Muscle of arm (tissue), 14 donors: ENCODE results near the gene KIAA1549. TPM values are rescaled to one million over a fixed set of nuclear protein-coding genes. Genes with fewer than 3 reads are reported as not detected.
A peak's percentile ranks its signal among the peaks of the same experiment; 100 is the strongest.
"Not testable (repeated sequence)": the region's sequence is repeated elsewhere in the genome, so short reads cannot be mapped to it uniquely, and the experiment has no call there.

Source experiments
- DNase-seq: peaks from one replicate; pipeline ENCODE4 v3.0.0-alpha.2; 2013
- long read RNA-seq, 11 donors: transcript quantifications; one replicate each; lab custom pipeline, GENCODE V29; 2026
- polyA plus RNA-seq, 12 donors: library from polyadenylated mRNA; unstranded; fragments of 120-200 nt; gene quantifications; one replicate each; pipeline ENCODE4 v1.2.1, GENCODE V29; 2013; ENCODE audit not compliant: insufficient read length in 12 of 12

Gene KIAA1549
- polyA plus RNA-seq = 10 to 100 TPM in 6 of 12 donors, 1 to 10 TPM in 5, not detected in 1; 8.1 to 13.0 (median 10.8) TPM
- long read RNA-seq, donor 1, partial matches to known transcripts = 5 of 5 reads
- long read RNA-seq, donor 1, other reads (novel, unspliced or antisense) = 0 of 5 reads
- long read RNA-seq, donor 2, partial matches to known transcripts = 8 of 8 reads
- long read RNA-seq, donor 2, other reads (novel, unspliced or antisense) = 0 of 8 reads
- long read RNA-seq, donor 3 = 0 reads
- long read RNA-seq, donor 4 = 0 reads
- long read RNA-seq, donor 5, partial matches to known transcripts = 5 of 5 reads
- long read RNA-seq, donor 5, other reads (novel, unspliced or antisense) = 0 of 5 reads
- long read RNA-seq, donor 6 = 0 reads
- long read RNA-seq, donor 7 = 0 reads
- long read RNA-seq, donor 8 = 0 reads
- long read RNA-seq, donor 9 = 0 reads
- long read RNA-seq, donor 10, partial matches to known transcripts = 6 of 6 reads
- long read RNA-seq, donor 10, other reads (novel, unspliced or antisense) = 0 of 6 reads
- long read RNA-seq, donor 11 = 0 reads

GRCh38 chr7:138981332-138982203 lies at the start of gene KIAA1549:
TSS of gene KIAA1549 (minus strand) at chr7:138981389. CDS start at chr7:138981269, 120 bp downstream.
- peak; percentile 52 for DNase-seq

- DNase-seq = no peak
Observed at GRCh38 chr7:139029353-139029752, 48.2 kb upstream of the KIAA1549 start.

- no peak for DNase-seq
Observed at GRCh38 chr7:139026551-139026950, 45.4 kb upstream of the KIAA1549 start.

GRCh38 chr7:139025861-139026260 lies 44.7 kb upstream of the KIAA1549 start:
- not testable (repeated sequence) for DNase-seq

GRCh38 chr7:139023076-139023475 lies 41.9 kb upstream of the KIAA1549 start:
- DNase-seq = no peak

- no peak for DNase-seq
Observed at GRCh38 chr7:139022286-139022685, 41.1 kb upstream of the KIAA1549 start.

GRCh38 chr7:139018910-139019309 lies 37.7 kb upstream of the KIAA1549 start:
- no peak for DNase-seq

- DNase-seq = peak; percentile 54
Observed at GRCh38 chr7:139016931-139017511, 35.8 kb upstream of the KIAA1549 start.

GRCh38 chr7:139011373-139011772 lies 30.2 kb upstream of the KIAA1549 start:
- DNase-seq = no peak

GRCh38 chr7:139004321-139005090 lies 23.3 kb upstream of the KIAA1549 start:
- no peak for DNase-seq

GRCh38 chr7:138999414-138999813 lies 18.2 kb upstream of the KIAA1549 start:
- DNase-seq = no peak

- no peak for DNase-seq
Observed at GRCh38 chr7:138992052-138992531, 10.9 kb upstream of the KIAA1549 start.

- no peak for DNase-seq
Observed at GRCh38 chr7:138987686-138988085, 6.5 kb upstream of the KIAA1549 start.

- no peak for DNase-seq
Observed at GRCh38 chr7:138982204-138982623, 1.0 kb upstream of the KIAA1549 start.

GRCh38 chr7:138980563-138981291 lies 462 bp downstream of the KIAA1549 start:
- peak; percentile 13 for DNase-seq

GRCh38 chr7:138979988-138980562 lies 1.1 kb downstream of the KIAA1549 start:
- DNase-seq = no peak

GRCh38 chr7:138979226-138979979 lies 1.8 kb downstream of the KIAA1549 start:
- DNase-seq = no peak

GRCh38 chr7:138978541-138979184 lies 2.5 kb downstream of the KIAA1549 start:
- no peak for DNase-seq

- not testable (repeated sequence) for DNase-seq
Observed at GRCh38 chr7:138976161-138976560, 5.0 kb downstream of the KIAA1549 start.
